Measurements from ENCODE around the gene MYL3.
"Not testable (repeated sequence)": the region's sequence is repeated elsewhere in the genome, so short reads cannot be mapped to it uniquely, and the experiment has no call there.

The MYL3 gene

DNA sequence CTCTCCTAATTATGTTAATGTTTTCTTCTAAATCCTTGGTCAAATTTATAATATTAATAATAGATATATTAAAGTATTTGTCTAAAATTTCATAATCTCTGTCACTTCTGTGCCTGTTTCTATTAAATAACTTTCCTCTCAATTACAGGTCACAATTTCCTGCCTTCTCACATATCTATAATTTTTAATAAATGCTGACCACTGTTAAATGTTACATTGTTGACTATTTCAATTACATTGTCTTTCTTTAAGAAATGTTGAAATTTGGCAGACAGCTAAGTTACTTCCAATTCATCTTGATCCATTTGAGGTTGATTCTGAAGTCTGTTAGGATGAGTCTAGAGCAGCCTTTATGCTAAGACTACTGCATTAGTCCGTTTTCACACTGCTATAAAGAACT, 41.7 kb downstream of the MYL3 start:
- DNase-seq, result no peak

DNA sequence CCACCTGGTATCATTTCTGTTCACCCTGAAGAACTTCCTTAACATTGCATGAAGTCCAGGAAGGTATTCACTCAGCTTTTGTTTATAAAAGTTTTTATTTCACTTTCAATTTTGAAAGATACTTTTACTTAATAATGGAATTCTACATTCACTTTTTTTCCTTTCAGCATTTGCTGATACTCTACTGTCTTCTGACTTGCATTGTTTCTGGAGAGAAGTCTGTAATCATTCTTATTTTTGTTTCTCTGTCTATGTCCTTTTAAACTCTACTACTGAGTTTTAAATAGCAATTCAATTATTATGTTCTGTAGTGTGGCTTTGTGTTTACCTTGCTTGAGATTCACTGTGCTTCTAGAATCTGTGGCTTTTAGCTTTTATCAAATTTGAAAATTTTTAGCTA, 42.4 kb downstream of the MYL3 start:
- DNase-seq, result no peak

DNA sequence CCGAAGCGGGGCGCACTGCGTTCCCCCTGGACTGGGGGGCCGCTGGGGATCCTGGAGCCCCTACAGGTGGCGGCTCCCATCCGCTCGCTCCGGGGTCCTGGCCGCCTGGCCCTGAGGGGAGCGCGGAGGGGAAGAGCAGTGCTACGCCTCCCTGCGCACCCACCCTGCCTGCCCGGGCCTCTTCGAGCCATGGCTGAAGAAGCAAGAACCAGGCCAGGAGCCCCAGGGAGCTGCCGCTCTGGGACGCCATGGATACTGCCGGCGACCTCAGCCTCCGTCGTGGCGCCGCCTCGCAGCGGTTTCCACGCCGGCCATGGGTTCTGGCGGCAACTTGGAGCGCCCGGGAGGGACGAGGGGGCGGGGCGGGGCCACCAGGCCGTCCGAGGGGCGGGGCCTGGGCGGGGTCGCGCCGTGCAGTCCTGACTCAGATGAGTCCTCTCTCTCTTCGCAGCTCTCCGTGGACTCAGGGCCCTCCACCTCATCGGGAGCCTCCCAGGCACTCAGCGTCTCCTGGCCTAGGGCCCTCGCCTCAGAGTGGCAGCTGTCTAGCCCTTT, 50.9 kb downstream of the MYL3 start:
- DNase-seq, result peak in 1 of 2 experiments; percentile 39

DNA sequence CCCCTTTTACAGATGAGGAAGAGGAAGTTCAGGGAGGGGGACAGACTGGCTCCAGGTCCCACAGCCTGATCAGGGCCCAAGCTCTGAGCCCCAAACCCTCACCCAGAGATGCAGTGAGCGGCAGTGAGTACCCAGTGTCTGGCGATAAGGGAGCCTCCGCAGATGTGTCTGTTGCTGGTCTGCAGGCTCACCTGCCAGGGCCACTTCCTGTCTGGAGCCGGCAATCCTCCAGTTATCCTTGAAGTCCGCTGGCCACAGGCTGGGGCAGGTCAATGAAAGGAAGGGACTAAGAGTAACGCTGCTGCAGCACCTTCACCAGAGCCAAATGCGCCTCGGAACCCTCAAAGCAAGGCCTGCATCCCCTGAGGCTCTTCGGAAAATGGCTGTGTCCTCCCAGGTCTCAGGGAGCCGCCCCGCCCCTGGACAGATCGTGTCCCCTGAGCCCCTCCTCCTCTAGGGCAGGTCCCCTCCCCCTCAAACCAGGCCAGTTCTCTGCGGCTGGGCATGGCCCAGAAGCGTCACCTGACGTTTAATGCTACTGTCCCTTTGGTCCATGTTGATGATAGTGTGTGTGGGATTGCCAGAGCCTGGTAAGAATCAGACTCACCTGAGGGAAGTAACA, 51.5 kb downstream of the MYL3 start:
- DNase-seq, result no peak

DNA sequence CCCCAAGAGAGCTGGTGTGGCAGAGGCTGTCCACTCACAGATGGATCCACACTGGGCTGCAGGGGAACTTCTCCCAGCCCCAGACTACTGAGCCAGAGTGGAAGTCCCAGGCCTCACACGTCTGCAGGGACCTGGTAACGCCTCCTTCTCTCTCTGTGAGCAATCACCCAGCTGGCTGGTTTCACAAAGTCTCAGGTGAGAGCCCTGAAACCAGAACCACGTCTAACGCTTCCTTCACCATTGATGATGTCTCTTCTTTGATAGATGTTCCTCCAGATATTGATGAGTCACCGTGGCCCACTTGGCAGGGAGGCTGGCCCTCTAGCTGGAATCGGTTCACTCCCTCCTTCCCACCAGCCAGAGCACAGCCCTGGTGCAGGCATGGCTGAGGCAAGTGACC, 54.5 kb downstream of the MYL3 start:
- not testable (repeated sequence) for DNase-seq

All from NCI-H524 (cell line).